ENCODE data around the gene HRH1. TPM values are rescaled to one million over a fixed set of nuclear protein-coding genes. Genes with fewer than 3 reads are reported as not detected.

The HRH1 gene
- total RNA-seq, 3 donors from 2014 or later, result 8.3 to 16.7 (median 10.3) TPM

GRCh38 chr3:11167590-11167989 is 13.3 kb downstream of the HRH1 start:
- no peak overlapping the region for H3K4me3 ChIP-seq
- H3K36me3 ChIP-seq (ENCODE audit: low read depth), result no peaks in the 10 kb centered on the region
- intact Hi-C loops (cut with DNase I, micrococcal nuclease), result no loop called here
- peaks cover 6% of the 10 kb centered on the region for H3K4me1 ChIP-seq (ENCODE audit: low read depth)
- DNase-seq (no peak), ATAC-seq (no peak)
- no peak for TF ChIP-seq CTCF (IDR thresholded peaks at IDR 0.05)
- no peaks in the 10 kb centered on the region for H3K9me3 ChIP-seq

GRCh38 chr3:11168406-11168805 is 14.1 kb downstream of the HRH1 start:
- H3K4me1 ChIP-seq (ENCODE audit: low read depth), result peaks cover 6% of the 10 kb centered on the region
- intact Hi-C loops (cut with DNase I, micrococcal nuclease), result no loop called here
- TF ChIP-seq CTCF (IDR thresholded peaks at IDR 0.05), result no peak
- ATAC-seq (no peak), DNase-seq (no peak)
- H3K9me3 ChIP-seq, result no peaks in the 10 kb centered on the region
- no peaks in the 10 kb centered on the region for H3K36me3 ChIP-seq (ENCODE audit: low read depth)
- no peak overlapping the region for H3K4me3 ChIP-seq

DNA sequence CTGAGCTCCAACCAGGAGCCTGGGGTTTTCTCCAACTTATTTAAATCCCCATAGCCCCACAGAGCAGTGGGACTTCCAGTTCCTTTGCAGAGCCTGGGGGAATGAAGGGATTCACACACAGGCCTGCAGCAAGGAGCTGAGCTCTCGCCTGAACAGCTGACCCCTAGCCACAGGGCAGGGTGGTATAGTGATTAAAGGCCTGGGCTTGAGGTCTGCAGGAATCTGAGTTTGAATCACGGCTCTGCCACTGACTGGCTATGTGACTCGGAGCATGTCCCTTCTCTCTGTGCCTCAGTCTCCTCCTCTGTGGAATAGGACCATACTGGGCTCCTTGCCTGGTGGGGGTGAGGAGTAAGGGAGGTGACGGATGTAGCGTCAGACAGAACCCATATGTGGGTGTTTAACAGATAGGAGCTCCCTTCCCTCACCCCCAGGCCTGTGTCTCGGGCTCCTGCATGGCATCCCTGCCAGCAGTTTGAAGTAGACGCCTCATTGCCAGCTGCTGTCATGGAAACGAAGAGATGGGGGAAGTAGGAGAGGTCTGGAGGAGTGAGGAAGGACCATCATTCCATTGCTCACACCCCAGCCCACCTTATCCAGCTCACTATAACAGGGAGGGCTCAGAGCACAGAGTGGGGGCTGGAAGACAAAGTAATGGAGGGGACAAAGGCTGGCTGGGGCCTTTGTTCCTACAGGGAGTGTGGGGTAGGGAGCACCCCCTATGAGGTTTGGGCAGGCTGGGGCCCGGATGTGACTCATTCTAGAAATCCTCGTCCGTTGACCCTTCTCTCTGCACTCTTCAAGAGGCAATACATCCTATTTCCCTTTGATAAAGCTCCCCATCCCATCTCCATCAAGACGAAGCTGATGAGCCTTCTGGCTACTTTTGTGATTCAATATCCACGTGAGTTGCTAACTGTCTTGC is 14.8 kb downstream of the HRH1 start:
- Histone ChIP-seq H3K36me3 (ENCODE audit: low read depth) (no peaks in the 10 kb centered on the region), H3K4me1 (ENCODE audit: low read depth) (peaks cover 6% of the 10 kb centered on the region), H3K4me3 (no peak overlapping the region), H3K9me3 (no peaks in the 10 kb centered on the region)
- TF ChIP-seq CTCF (IDR thresholded peaks at IDR 0.05), result no peak
- DNase-seq, result no peak
- no peak for ATAC-seq
- intact Hi-C loops (cut with DNase I, micrococcal nuclease), result no loop called here

DNA sequence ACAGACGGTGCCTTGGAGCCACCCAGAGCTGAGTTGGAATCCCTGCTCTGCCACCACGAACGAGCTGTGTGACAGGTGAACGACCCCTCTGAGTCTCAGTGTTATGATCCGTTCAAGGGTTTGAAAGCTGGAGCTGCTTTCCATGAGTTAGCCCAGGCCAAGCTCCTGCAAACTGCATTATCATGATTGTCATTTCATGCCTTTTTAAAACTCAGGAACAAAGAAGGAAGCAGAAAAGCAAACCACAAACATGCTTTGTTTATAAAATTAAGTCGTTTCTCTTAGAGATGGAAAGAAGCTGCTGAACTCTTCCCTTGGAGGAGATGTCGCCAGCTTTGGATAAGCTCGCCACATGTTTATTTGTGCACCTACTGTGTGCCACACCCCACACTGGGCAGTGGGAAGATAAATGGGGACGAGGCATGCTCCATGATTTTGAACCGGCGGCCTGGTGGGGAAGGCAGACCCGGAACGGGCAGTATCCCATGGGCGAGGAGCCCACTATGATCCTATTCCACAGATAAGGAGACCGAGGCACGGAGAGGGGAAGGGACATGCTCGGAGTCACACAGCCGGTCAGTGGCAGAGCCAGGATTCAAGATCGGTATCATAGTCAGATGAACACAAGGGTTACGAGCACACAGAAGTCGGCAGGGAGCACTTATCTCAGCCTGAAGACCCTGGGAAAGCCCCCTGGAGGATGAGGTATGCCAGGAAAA is 15.9 kb downstream of the HRH1 start:
- DNase-seq (no peak), ATAC-seq (no peak)
- intact Hi-C loops (cut with DNase I, micrococcal nuclease), result no loop called here
- Histone ChIP-seq H3K4me3 (no peak overlapping the region), H3K9me3 (no peaks in the 10 kb centered on the region), H3K36me3 (ENCODE audit: low read depth) (no peaks in the 10 kb centered on the region), H3K4me1 (ENCODE audit: low read depth) (no peaks in the 10 kb centered on the region)
- no peak for TF ChIP-seq CTCF (IDR thresholded peaks at IDR 0.05)

GRCh38 chr3:11172096-11172690 is 17.9 kb downstream of the HRH1 start:
- no peak for ATAC-seq
- no peaks in the 10 kb centered on the region for H3K36me3 ChIP-seq (ENCODE audit: low read depth)
- no peak for TF ChIP-seq CTCF (IDR thresholded peaks at IDR 0.05)
- DNase-seq, result no peak
- H3K4me3 ChIP-seq, result no peak overlapping the region
- H3K4me1 ChIP-seq (ENCODE audit: low read depth), result no peaks in the 10 kb centered on the region
- intact Hi-C loops (cut with DNase I, micrococcal nuclease), result no loop called here
- H3K9me3 ChIP-seq, result no peaks in the 10 kb centered on the region

Data from mucosa of descending colon (tissue), 3 donors.